H1 (cell line): ENCODE results near the gene MORC4. TPM values are rescaled to one million over a fixed set of nuclear protein-coding genes. Genes with fewer than 3 reads are reported as not detected.

ENCODE experiments used
- CTCF ChIA-PET: fragments of 300-600 bp; sonication (Branson Sonifier 250); formaldehyde crosslinking; loops from one replicate; lab custom pipeline; 2021; ENCODE audit not compliant: partially characterized antibody; lab: Charles Lee
- POLR2A ChIA-PET: fragments of 300-600 bp; sonication (Branson Sonifier 250); formaldehyde crosslinking; loops from one replicate; lab custom pipeline; 2021; ENCODE audit warnings: inconsistent platforms; ENCODE audit not compliant: partially characterized antibody; lab: Charles Lee
- DNase-seq, 2 experiments: peaks; one replicate each; pipeline versions ENCODE4 v3.0.0 to v3.0.0-alpha.2; 2010 to 2022; ENCODE audit warnings: low spot score in 2 of 2, low read depth in 1 of 2, mixed read lengths in 1 of 2
- FAIRE-seq: peaks from 2 replicates; lab custom pipeline; 2011; peaks lifted over from hg19 to GRCh38; lab: Jason Lieb, UNC
- H2AFZ ChIP-seq: 2 replicates; pipeline ENCODE4 v1.8.1; 2012; ENCODE audit warnings: low read length, inconsistent platforms
- H2AK5ac ChIP-seq: 2 replicates; pipeline ENCODE4 v1.6.1; 2013; ENCODE audit warnings: low read depth, low read length
- H2BK120ac ChIP-seq: replicated peaks from 2 replicates; pipeline ENCODE3; 2013; ENCODE audit warnings: low read depth, low read length, inconsistent platforms
- H2BK12ac ChIP-seq: 2 replicates; pipeline ENCODE4 v1.6.1; 2013; ENCODE audit warnings: low read depth, low read length
- H2BK15ac ChIP-seq: 2 replicates; pipeline ENCODE4 v1.6.1; 2013; ENCODE audit warnings: low read length
- H2BK20ac ChIP-seq: 2 replicates; pipeline ENCODE4 v1.6.1; 2013; ENCODE audit warnings: low read length
- H2BK5ac ChIP-seq: 2 replicates; pipeline ENCODE4 v1.6.1; 2013; ENCODE audit warnings: low read depth, low read length
- H3K14ac ChIP-seq: 2 replicates; pipeline ENCODE4 v1.6.1; 2013; ENCODE audit warnings: inconsistent platforms; ENCODE audit not compliant: insufficient read length
- H3K18ac ChIP-seq: 2 replicates; pipeline ENCODE4 v1.6.1; 2013; ENCODE audit warnings: low read length; ENCODE audit errors: extremely low read depth
- H3K23ac ChIP-seq: 2 replicates; pipeline ENCODE4 v1.6.1; 2013; ENCODE audit warnings: inconsistent platforms; ENCODE audit not compliant: insufficient read length
- H3K23me2 ChIP-seq: 2 replicates; pipeline ENCODE4 v1.6.1; 2013; ENCODE audit warnings: low read depth, low read length
- H3K27ac ChIP-seq: 2 replicates; pipeline ENCODE4 v1.6.1; 2011; ENCODE audit warnings: low read depth, low read length, inconsistent platforms
- H3K27me3 ChIP-seq, 4 experiments: replicated peaks in 1 of 4; 1 replicate in 1 of 4; 2 replicates in 3 of 4; pipeline versions ENCODE4 v1.6.1 to v1.8.1; 2011 to 2013; ENCODE audit warnings: low read length in 3 of 4, mild to moderate bottlenecking in 3 of 4, inconsistent platforms in 2 of 4, mixed read lengths in 2 of 4, moderate library complexity in 1 of 4; ENCODE audit not compliant: control insufficient read depth in 3 of 4, insufficient read depth in 3 of 4; ENCODE audit errors: extremely low read depth in 1 of 4
- H3K36me3 ChIP-seq, 4 experiments: 2 replicates each; pipeline versions ENCODE4 v1.6.1 to v1.8.1; 2011 to 2013; ENCODE audit warnings: mild to moderate bottlenecking in 4 of 4, low read length in 3 of 4, moderate library complexity in 2 of 4, control low read depth in 1 of 4, inconsistent platforms in 1 of 4; ENCODE audit not compliant: insufficient read depth in 4 of 4, control insufficient read depth in 2 of 4
- H3K4ac ChIP-seq: replicated peaks from 2 replicates; pipeline ENCODE3; 2013; ENCODE audit warnings: low read length, low read depth, mixed read lengths, inconsistent platforms; ENCODE audit not compliant: insufficient read length
- H3K4me1 ChIP-seq, 4 experiments: replicated peaks in 1 of 4; 1 replicate in 1 of 4; 2 replicates in 3 of 4; pipeline versions ENCODE4 v1.6.1 to v1.8.1; 2011 to 2013; ENCODE audit warnings: low read length in 3 of 4, inconsistent platforms in 2 of 4, mixed read lengths in 1 of 4; ENCODE audit not compliant: insufficient read depth in 4 of 4, control insufficient read depth in 3 of 4
- H3K4me2 ChIP-seq, 2 experiments: 2 replicates each; pipeline versions ENCODE4 v1.6.1 to v1.8.1; 2011 to 2013; ENCODE audit warnings: low read depth in 2 of 2, low read length in 2 of 2, control low read depth in 1 of 2, inconsistent platforms in 1 of 2, mild to moderate bottlenecking in 1 of 2; ENCODE audit not compliant: insufficient read depth in 1 of 2
- H3K4me3 ChIP-seq, 4 experiments: fragments of 200-600, 300-600 bp in 1 of 4; sonication (generic), shearing (Covaris generic), sonication (Bioruptor Twin) in 1 of 4; 2 replicates each; pipeline versions ENCODE4 v1.5.1 to v1.8.1; 2011 to 2016; ENCODE audit warnings: low read length in 4 of 4, low read depth in 3 of 4, control low read depth in 2 of 4, inconsistent platforms in 2 of 4, mild to moderate bottlenecking in 2 of 4, mixed read lengths in 1 of 4, moderate library complexity in 1 of 4; ENCODE audit not compliant: insufficient read depth in 2 of 4; ENCODE audit errors: extremely low read depth in 1 of 4
- H3K56ac ChIP-seq: replicated peaks from 2 replicates; pipeline ENCODE3; 2013; ENCODE audit warnings: low read depth, mild to moderate bottlenecking, mixed read lengths, low read length, inconsistent platforms; ENCODE audit not compliant: insufficient read length
- H3K79me1 ChIP-seq: 2 replicates; pipeline ENCODE4 v1.6.1; 2013; ENCODE audit warnings: low read depth, low read length, control low read depth
- H3K79me2 ChIP-seq, 2 experiments: 2 replicates each; pipeline versions ENCODE4 v1.6.1 to v1.8.1; 2012 to 2013; ENCODE audit warnings: low read length in 2 of 2, mild to moderate bottlenecking in 2 of 2, inconsistent platforms in 1 of 2; ENCODE audit not compliant: insufficient read depth in 2 of 2, control insufficient read depth in 1 of 2
- H3K9ac ChIP-seq, 4 experiments: replicated peaks in 1 of 4; 1 replicate in 1 of 4; 2 replicates in 3 of 4; pipeline versions ENCODE4 v1.6.1 to v1.8.1; 2011 to 2013; ENCODE audit warnings: low read depth in 3 of 4, low read length in 3 of 4, control low read depth in 2 of 4, mild to moderate bottlenecking in 2 of 4, moderate library complexity in 2 of 4, inconsistent platforms in 1 of 4; ENCODE audit errors: extremely low read depth in 1 of 4
- H3K9me3 ChIP-seq, 2 experiments: 2 replicates each; pipeline versions ENCODE4 v1.6.1 to v1.8.1; 2012 to 2013; ENCODE audit warnings: mild to moderate bottlenecking in 2 of 2, moderate library complexity in 2 of 2, control low read depth in 1 of 2, inconsistent platforms in 1 of 2, low read depth in 1 of 2, low read length in 1 of 2, mixed read lengths in 1 of 2; ENCODE audit not compliant: insufficient read depth in 2 of 2
- H4K20me1 ChIP-seq, 2 experiments: replicated peaks in 1 of 2; 2 replicates each; pipeline versions ENCODE3 to v1.8.1; 2011 to 2013; ENCODE audit warnings: inconsistent platforms in 2 of 2, low read length in 2 of 2, mild to moderate bottlenecking in 1 of 2; ENCODE audit not compliant: insufficient read depth in 2 of 2, control insufficient read depth in 1 of 2
- H4K5ac ChIP-seq: 2 replicates; pipeline ENCODE4 v1.6.1; 2013; ENCODE audit warnings: low read length, low read depth, mixed read lengths, inconsistent platforms; ENCODE audit not compliant: insufficient read length
- H4K8ac ChIP-seq: 2 replicates; pipeline ENCODE4 v1.8.0; 2013; ENCODE audit warnings: mild to moderate bottlenecking, moderate library complexity, low read length, inconsistent platforms; ENCODE audit not compliant: insufficient read depth; ENCODE audit errors: extremely low read depth
- H4K91ac ChIP-seq: replicated peaks from 2 replicates; pipeline ENCODE3; 2013; ENCODE audit warnings: low read length, mixed read lengths, inconsistent platforms; ENCODE audit not compliant: insufficient read length
- ATF3 ChIP-seq: IDR thresholded peaks from 2 replicates; pipeline ENCODE4 v1.6.1; 2011; ENCODE audit warnings: low read depth, mild to moderate bottlenecking, low read length; ENCODE audit not compliant: insufficient read depth
- CBX5 ChIP-seq: fragments of 300-800, 300-1000 bp; sonication (generic); IDR thresholded peaks from 2 replicates; pipeline ENCODE4 v1.7.1; 2016; ENCODE audit warnings: antibody characterized with exemption, low read length, low read depth
- RAD21 ChIP-seq, 2 experiments: IDR thresholded peaks in 1 of 2; conservative IDR thresholded peaks in 1 of 2; 2 replicates each; pipeline ENCODE4 v1.6.1; 2011; ENCODE audit warnings: low read depth in 2 of 2, low read length in 2 of 2, improper control_type of control experiment in 1 of 2, inconsistent platforms in 1 of 2, mild to moderate bottlenecking in 1 of 2, moderate library complexity in 1 of 2
- SAP30 ChIP-seq: fragments of 300-600 bp; sonication (generic); IDR thresholded peaks from 2 replicates; pipeline ENCODE4 v1.7.1; 2012; ENCODE audit warnings: low read length, moderate library complexity, mild to moderate bottlenecking, inconsistent platforms; ENCODE audit not compliant: insufficient read depth, insufficient replicate concordance
- SIN3A ChIP-seq, 2 experiments: IDR thresholded peaks in 1 of 2; conservative IDR thresholded peaks in 1 of 2; 2 replicates each; pipeline ENCODE4 v1.6.1; 2011 to 2012; ENCODE audit warnings: low read length in 2 of 2, improper control_type of control experiment in 1 of 2, low read depth in 1 of 2, mild to moderate bottlenecking in 1 of 2
- SP2 ChIP-seq: IDR thresholded peaks from 2 replicates; pipeline ENCODE4 v1.6.1; 2012; ENCODE audit warnings: mild to moderate bottlenecking, low read length, inconsistent platforms
- TBP ChIP-seq: IDR thresholded peaks from 2 replicates; pipeline ENCODE4 v1.6.1; 2011; ENCODE audit warnings: low read depth, low read length, improper control_type of control experiment
- USF2 ChIP-seq: IDR thresholded peaks from 2 replicates; pipeline ENCODE4 v1.6.1; 2011; ENCODE audit warnings: low read length, improper control_type of control experiment
- WGBS, 2 experiments: shearing (Covaris generic) in 1 of 2; methylation state at CpG; one replicate each; pipeline versions ENCODE4 v1.1.6 to v1.1.7; 2013 to 2015; ENCODE audit warnings: low lambda C conversion rate in 2 of 2, mixed read lengths in 2 of 2, inconsistent platforms in 1 of 2, low coverage in 1 of 2, missing lambda C conversion rate in 1 of 2; ENCODE audit not compliant: insufficient replicate concordance in 2 of 2, insufficient coverage in 1 of 2, insufficient read length in 1 of 2; ENCODE audit errors: extremely low coverage in 1 of 2, missing lambda C conversion rate in 1 of 2; 5-methylcytosine and 5-hydroxymethylcytosine counted together
- polyA plus RNA-seq, 7 experiments: library from polyadenylated mRNA; depleted of rRNA in 3 of 7; stranded (reverse) in 5 of 7; unstranded in 2 of 7; fragments of >200 nt in 5 of 7; fragments of 200-250 nt in 2 of 7; gene quantifications; 1 replicate in 5 of 7; 2 replicates in 1 of 7; 4 replicates in 1 of 7; pipeline versions ENCODE4 v1.2.1 to v1.2.3, GENCODE V29; 2011 to 2013; ENCODE audit warnings: missing spikeins in 2 of 7, mixed read lengths in 2 of 7
- total RNA-seq: library from RNA; stranded (reverse); fragmentation: NEBNext Ultra II Directional; extraction: Animal tissue kit (Norgen Biotek cat#: 25700); gene quantifications from 2 replicates; pipeline ENCODE4 v1.2.1, GENCODE V29; 2021

MORC4 gene
- total and polyA plus RNA-seq, 2 of the 8 experiments (the other 6 are each of a cell fraction or from before 2014, with no cell fraction given), result 1.4 to 2.5 TPM

DNA sequence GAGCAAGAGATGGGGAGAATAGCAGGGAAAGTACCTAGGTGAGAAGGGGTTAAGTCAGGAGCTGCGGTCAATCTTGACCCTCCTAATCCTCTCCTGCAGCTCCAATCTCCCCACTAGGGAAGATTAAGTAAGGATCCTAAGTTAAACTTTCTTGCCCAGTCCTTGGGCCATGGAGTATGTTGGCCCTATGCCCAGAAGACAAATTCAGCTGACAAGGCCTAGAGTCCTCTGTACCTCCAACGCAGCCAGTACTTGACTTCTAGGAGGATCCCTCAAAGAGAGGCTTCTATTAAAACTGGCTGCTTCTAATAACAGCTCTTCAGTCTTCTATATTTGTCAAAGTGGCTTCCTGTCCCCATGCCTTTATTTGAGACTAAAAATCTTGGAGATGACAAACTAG is 78.4 kb downstream of the MORC4 start:
- H3K36me3 ChIP-seq, result no peaks in the 10 kb centered on the region
- no peaks in the 10 kb centered on the region for H3K79me1 ChIP-seq
- H3K23me2 ChIP-seq, result no peaks in the 10 kb centered on the region
- no peak overlapping the region for H3K14ac ChIP-seq
- H2BK20ac ChIP-seq, result no peak overlapping the region
- H2AK5ac ChIP-seq, result no peak overlapping the region
- H3K23ac ChIP-seq, result no peak overlapping the region
- no peak overlapping the region for H2BK15ac ChIP-seq
- H3K9me3 ChIP-seq, result no peaks in the 10 kb centered on the region
- no peaks in the 10 kb centered on the region for H3K27me3 ChIP-seq
- no peak overlapping the region for H3K18ac ChIP-seq
- H3K9ac ChIP-seq, result no peak overlapping the region
- POLR2A ChIA-PET, result no interaction called here
- WGBS, 2 experiments, result 100% methylated on average over 2 of the region's 2 CpGs; no CpG with 5 or more reads in 1 of the 2 experiments
- no peak overlapping the region for H4K91ac ChIP-seq
- no peak overlapping the region for H4K5ac ChIP-seq
- H3K56ac ChIP-seq, result no peak overlapping the region
- H3K4me2 ChIP-seq, result no peak overlapping the region
- no peak overlapping the region for H2AFZ ChIP-seq
- H3K4me1 ChIP-seq, result peaks cover 0 to 8% (median 0%) of the 10 kb centered on the region in 4 experiments; a peak in 2 of 7 replicates
- no peak overlapping the region for H4K8ac ChIP-seq
- no peak for FAIRE-seq
- H3K79me2 ChIP-seq, result no peaks in the 10 kb centered on the region
- H3K27ac ChIP-seq, result no peak overlapping the region
- no peak overlapping the region for H3K4ac ChIP-seq
- no peak overlapping the region for H3K4me3 ChIP-seq
- CTCF ChIA-PET, result interaction anchor here (0.8 to 1.8 kb wide), 5 partner anchors 9 to 27 kb away, joined by 3 to 8 read pairs (median 4); partner anchors contain the start of gene RIPPLY1
- TF ChIP-seq SAP30, result no peak
- no peak for TF ChIP-seq SP2
- no peak for TF ChIP-seq ATF3
- no peak for TF ChIP-seq TBP
- no peak for TF ChIP-seq SIN3A (conservative IDR thresholded peaks at IDR 0.05 in 1 of 2, IDR thresholded peaks at IDR 0.05 in 1 of 2; ENCODE audit: low read depth in 1 of 2, low read length in 2 of 2)
- TF ChIP-seq USF2, result no peak
- no peak for TF ChIP-seq CBX5
- no peak for TF ChIP-seq RAD21 (IDR thresholded peaks at IDR 0.05 in 1 of 2, conservative IDR thresholded peaks at IDR 0.05 in 1 of 2; ENCODE audit: low read depth in 2 of 2, low read length in 2 of 2)
- no peak overlapping the region for H2BK120ac ChIP-seq
- H2BK5ac ChIP-seq, result no peak overlapping the region
- H4K20me1 ChIP-seq, result no peaks in the 10 kb centered on the region
- no peak overlapping the region for H2BK12ac ChIP-seq
- no peak for DNase-seq
